ENCODE data around the gene ZNF407.
A peak's percentile ranks its signal among the peaks of the same experiment; 100 is the strongest.

ZNF407 gene

DNA sequence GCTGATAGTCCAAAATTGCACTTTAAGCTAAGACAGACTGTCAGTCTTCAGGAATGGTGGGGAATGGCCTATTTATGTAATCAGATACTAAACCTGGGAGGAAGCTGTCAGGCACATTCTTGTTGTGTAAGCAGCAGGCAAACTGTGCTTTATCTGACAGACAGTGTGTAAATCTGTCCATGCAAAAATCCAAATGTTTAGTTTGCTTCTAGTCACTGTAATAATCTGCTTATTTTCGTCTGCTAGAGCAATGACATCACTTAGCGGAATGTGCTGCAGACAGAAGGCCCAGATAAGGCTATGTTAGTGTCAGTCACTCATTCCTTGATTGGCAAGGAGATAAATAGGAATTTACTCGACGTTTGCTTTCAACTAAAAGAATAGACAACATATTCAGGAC lies 263.5 kb downstream of the ZNF407 start (continued):
- TF ChIP-seq HOXC10 (CRISPR knock-in tag; IDR thresholded peaks at IDR 0.05) (no peak), KLF9 (tag by site-specific recombination; IDR thresholded peaks at IDR 0.05; ENCODE audit: low read depth) (no peak), ZBTB48 (tag by site-specific recombination; IDR thresholded peaks at IDR 0.05) (no peak), ZSCAN30 (tag by site-specific recombination; IDR thresholded peaks at IDR 0.05) (peak; percentile 72; the same call in 1 of the 2 replicates), MZF1 (tag by site-specific recombination; IDR thresholded peaks at IDR 0.05; ENCODE audit: borderline replicate concordance) (peak; percentile 44; the same call in 1 of the 2 replicates), ZFP41 (tag by site-specific recombination; IDR thresholded peaks at IDR 0.05; ENCODE audit: borderline replicate concordance) (no peak), ZNF514 (tag by site-specific recombination; IDR thresholded peaks at IDR 0.05) (no peak), ZNF404 (tag by site-specific recombination; IDR thresholded peaks at IDR 0.05) (no peak), ZNF660 (tag by site-specific recombination; IDR thresholded peaks at IDR 0.05) (no peak), ZBTB7A (tag by site-specific recombination; IDR thresholded peaks at IDR 0.05; ENCODE audit: low read depth) (no peak)
- TF ChIP-seq, protein P1, sequence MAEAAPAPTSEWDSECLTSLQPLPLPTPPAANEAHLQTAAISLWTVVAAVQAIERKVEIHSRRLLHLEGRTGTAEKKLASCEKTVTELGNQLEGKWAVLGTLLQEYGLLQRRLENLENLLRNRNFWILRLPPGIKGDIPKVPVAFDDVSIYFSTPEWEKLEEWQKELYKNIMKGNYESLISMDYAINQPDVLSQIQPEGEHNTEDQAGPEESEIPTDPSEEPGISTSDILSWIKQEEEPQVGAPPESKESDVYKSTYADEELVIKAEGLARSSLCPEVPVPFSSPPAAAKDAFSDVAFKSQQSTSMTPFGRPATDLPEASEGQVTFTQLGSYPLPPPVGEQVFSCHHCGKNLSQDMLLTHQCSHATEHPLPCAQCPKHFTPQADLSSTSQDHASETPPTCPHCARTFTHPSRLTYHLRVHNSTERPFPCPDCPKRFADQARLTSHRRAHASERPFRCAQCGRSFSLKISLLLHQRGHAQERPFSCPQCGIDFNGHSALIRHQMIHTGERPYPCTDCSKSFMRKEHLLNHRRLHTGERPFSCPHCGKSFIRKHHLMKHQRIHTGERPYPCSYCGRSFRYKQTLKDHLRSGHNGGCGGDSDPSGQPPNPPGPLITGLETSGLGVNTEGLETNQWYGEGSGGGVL (tag by site-specific recombination; IDR thresholded peaks at IDR 0.05): peak; percentile 11; the same call in 1 of the 2 replicates

DNA sequence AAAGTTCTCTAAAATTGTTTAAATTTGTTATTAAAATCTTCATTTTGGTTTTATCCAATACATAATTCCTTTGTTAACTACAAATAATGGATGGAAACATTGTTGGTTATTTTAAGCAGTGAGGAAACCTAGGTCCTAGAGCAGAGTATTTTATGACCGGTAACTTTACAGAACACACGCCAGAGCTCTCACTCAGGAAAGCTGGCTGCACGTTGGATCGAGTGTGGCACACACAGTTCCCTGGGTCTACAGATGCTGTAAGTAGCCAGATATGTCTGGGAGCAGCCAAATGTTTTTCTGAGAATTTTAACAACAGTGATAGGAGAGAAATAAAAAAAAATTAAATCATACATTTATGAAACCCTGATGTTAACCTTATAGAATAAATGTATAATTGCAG lies 264.4 kb downstream of the ZNF407 start:
- CTCF ChIA-PET: interaction anchor here (1.6 kb wide), 1 partner anchor 35 kb away, joined by 3 read pairs; no protein-coding TSS in a partner anchor
- no peak overlapping the region for H3K27ac ChIP-seq (ENCODE audit: extremely low read depth, low read depth, low read length)

DNA sequence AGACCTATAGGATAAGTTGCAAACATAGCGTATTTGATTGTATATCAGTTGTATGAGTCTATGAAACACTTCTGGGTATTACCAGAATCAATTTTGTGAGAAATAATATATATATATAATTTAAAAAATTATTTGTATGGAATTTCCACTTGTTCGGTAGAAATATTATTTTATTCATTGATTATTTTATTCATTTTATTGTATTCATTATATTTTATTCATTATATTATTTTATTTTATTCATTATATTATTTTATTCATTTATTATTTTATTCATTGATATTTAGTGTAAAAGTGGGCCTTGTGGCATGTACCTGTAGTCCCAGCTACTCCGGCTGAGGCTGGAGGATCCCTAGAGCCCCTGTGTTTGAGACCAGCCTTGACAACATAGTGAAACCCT lies 268.9 kb downstream of the ZNF407 start:
- no peak overlapping the region for H3K4me3 ChIP-seq (ENCODE audit: low read depth, low read length)
- TF ChIP-seq ZNF530 (tag by site-specific recombination; IDR thresholded peaks at IDR 0.05; ENCODE audit: low read depth) (no peak), ZNF10 (tag by site-specific recombination; IDR thresholded peaks at IDR 0.05) (no peak), ZFP41 (tag by site-specific recombination; IDR thresholded peaks at IDR 0.05; ENCODE audit: borderline replicate concordance) (no peak), ZNF350 (tag by site-specific recombination; IDR thresholded peaks at IDR 0.05) (no peak), ZNF600 (tag by site-specific recombination; IDR thresholded peaks at IDR 0.05) (no peak), ZNF623 (tag by site-specific recombination; IDR thresholded peaks at IDR 0.05) (no peak)
- TF ChIP-seq, protein P2, sequence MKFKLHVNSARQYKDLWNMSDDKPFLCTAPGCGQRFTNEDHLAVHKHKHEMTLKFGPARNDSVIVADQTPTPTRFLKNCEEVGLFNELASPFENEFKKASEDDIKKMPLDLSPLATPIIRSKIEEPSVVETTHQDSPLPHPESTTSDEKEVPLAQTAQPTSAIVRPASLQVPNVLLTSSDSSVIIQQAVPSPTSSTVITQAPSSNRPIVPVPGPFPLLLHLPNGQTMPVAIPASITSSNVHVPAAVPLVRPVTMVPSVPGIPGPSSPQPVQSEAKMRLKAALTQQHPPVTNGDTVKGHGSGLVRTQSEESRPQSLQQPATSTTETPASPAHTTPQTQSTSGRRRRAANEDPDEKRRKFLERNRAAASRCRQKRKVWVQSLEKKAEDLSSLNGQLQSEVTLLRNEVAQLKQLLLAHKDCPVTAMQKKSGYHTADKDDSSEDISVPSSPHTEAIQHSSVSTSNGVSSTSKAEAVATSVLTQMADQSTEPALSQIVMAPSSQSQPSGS (tag by site-specific recombination; IDR thresholded peaks at IDR 0.05; ENCODE audit: low read depth): no peak
- TF ChIP-seq, protein P3, sequence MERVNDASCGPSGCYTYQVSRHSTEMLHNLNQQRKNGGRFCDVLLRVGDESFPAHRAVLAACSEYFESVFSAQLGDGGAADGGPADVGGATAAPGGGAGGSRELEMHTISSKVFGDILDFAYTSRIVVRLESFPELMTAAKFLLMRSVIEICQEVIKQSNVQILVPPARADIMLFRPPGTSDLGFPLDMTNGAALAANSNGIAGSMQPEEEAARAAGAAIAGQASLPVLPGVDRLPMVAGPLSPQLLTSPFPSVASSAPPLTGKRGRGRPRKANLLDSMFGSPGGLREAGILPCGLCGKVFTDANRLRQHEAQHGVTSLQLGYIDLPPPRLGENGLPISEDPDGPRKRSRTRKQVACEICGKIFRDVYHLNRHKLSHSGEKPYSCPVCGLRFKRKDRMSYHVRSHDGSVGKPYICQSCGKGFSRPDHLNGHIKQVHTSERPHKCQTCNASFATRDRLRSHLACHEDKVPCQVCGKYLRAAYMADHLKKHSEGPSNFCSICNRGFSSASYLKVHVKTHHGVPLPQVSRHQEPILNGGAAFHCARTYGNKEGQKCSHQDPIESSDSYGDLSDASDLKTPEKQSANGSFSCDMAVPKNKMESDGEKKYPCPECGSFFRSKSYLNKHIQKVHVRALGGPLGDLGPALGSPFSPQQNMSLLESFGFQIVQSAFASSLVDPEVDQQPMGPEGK (tag by site-specific recombination; IDR thresholded peaks at IDR 0.05): no peak
- ChIA-PET CTCF (no interaction called here), POLR2A (no interaction called here)
- H3K4me1 ChIP-seq (ENCODE audit: control insufficient read depth, insufficient read depth, low read length): peaks cover 14% of the 10 kb centered on the region
- H3K27ac ChIP-seq (ENCODE audit: extremely low read depth, low read depth, low read length): no peak overlapping the region
- H3K9me3 ChIP-seq (ENCODE audit: control insufficient read depth, insufficient read depth, low read depth, low read length): no peaks in the 10 kb centered on the region
- H3K36me3 ChIP-seq (ENCODE audit: control insufficient read depth in 2 of 2, insufficient read depth in 1 of 2, low read length in 2 of 2): no peaks in the 10 kb centered on the region

More for the DNA sequence above, 264.4 kb downstream of the ZNF407 start:
- no peaks in the 10 kb centered on the region for H3K36me3 ChIP-seq (ENCODE audit: control insufficient read depth in 2 of 2, insufficient read depth in 1 of 2, low read length in 2 of 2)
- no peak for TF ChIP-seq IKZF3 (tag by site-specific recombination; IDR thresholded peaks at IDR 0.05)
- TF ChIP-seq ZNF114 (tag by site-specific recombination; IDR thresholded peaks at IDR 0.05): no peak
- TF ChIP-seq BCL11A (tag by site-specific recombination; IDR thresholded peaks at IDR 0.05; ENCODE audit: low read depth): no peak
- TF ChIP-seq ZNF423 (tag by site-specific recombination; IDR thresholded peaks at IDR 0.05): no peak
- no peak for TF ChIP-seq ZNF132 (tag by site-specific recombination; IDR thresholded peaks at IDR 0.05; ENCODE audit: borderline replicate concordance)
- TF ChIP-seq ZNF426 (tag by site-specific recombination; IDR thresholded peaks at IDR 0.05): no peak
- TF ChIP-seq ZSCAN16 (tag by site-specific recombination; IDR thresholded peaks at IDR 0.05): no peak
- no peak for TF ChIP-seq ZNF768 (tag by site-specific recombination; IDR thresholded peaks at IDR 0.05)
- TF ChIP-seq ZNF416 (tag by site-specific recombination; IDR thresholded peaks at IDR 0.05): no peak
- TF ChIP-seq ZNF670 (tag by site-specific recombination; IDR thresholded peaks at IDR 0.05; ENCODE audit: low read depth): no peak
- no peak for TF ChIP-seq ZNF658 (tag by site-specific recombination; IDR thresholded peaks at IDR 0.05)
- TF ChIP-seq, protein P4, sequence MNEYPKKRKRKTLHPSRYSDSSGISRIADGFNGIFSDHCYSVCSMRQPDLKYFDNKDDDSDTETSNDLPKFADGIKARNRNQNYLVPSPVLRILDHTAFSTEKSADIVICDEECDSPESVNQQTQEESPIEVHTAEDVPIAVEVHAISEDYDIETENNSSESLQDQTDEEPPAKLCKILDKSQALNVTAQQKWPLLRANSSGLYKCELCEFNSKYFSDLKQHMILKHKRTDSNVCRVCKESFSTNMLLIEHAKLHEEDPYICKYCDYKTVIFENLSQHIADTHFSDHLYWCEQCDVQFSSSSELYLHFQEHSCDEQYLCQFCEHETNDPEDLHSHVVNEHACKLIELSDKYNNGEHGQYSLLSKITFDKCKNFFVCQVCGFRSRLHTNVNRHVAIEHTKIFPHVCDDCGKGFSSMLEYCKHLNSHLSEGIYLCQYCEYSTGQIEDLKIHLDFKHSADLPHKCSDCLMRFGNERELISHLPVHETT (tag by site-specific recombination; IDR thresholded peaks at IDR 0.05): no peak
- no peak for TF ChIP-seq ZNF146 (tag by site-specific recombination; IDR thresholded peaks at IDR 0.05)
- no peak for TF ChIP-seq ZNF292 (tag by site-specific recombination; IDR thresholded peaks at IDR 0.05; ENCODE audit: borderline replicate concordance, low read depth)
- TF ChIP-seq GLIS2 (tag by site-specific recombination; IDR thresholded peaks at IDR 0.05): no peak
- no peak for TF ChIP-seq ZNF433 (tag by site-specific recombination; IDR thresholded peaks at IDR 0.05; ENCODE audit: low read depth)
- TF ChIP-seq ZFP41 (tag by site-specific recombination; IDR thresholded peaks at IDR 0.05; ENCODE audit: borderline replicate concordance): no peak
- no peak for TF ChIP-seq ZNF621 (tag by site-specific recombination; IDR thresholded peaks at IDR 0.05)
- TF ChIP-seq ZNF76 (tag by site-specific recombination; IDR thresholded peaks at IDR 0.05; ENCODE audit: borderline replicate concordance, low read depth): no peak
- TF ChIP-seq, protein P5, sequence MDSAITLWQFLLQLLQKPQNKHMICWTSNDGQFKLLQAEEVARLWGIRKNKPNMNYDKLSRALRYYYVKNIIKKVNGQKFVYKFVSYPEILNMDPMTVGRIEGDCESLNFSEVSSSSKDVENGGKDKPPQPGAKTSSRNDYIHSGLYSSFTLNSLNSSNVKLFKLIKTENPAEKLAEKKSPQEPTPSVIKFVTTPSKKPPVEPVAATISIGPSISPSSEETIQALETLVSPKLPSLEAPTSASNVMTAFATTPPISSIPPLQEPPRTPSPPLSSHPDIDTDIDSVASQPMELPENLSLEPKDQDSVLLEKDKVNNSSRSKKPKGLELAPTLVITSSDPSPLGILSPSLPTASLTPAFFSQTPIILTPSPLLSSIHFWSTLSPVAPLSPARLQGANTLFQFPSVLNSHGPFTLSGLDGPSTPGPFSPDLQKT (IDR thresholded peaks at IDR 0.05; ENCODE audit: borderline replicate concordance, low read depth, low read length): no peak
- H3K9me3 ChIP-seq (ENCODE audit: control insufficient read depth, insufficient read depth, low read depth, low read length): no peaks in the 10 kb centered on the region
- no peaks in the 10 kb centered on the region for H3K4me1 ChIP-seq (ENCODE audit: control insufficient read depth, insufficient read depth, low read length)
- POLR2A ChIA-PET: no interaction called here
- H3K4me3 ChIP-seq (ENCODE audit: low read depth, low read length): no peak overlapping the region

Data from HEK293 (cell line).